Activated CD4-positive, alpha-beta T cell treated with anti-CD3 and anti-CD28 coated beads for 36 hours (primary cell): ENCODE results near the gene FAM20A. TPM values are rescaled to one million over a fixed set of nuclear protein-coding genes. Genes with fewer than 3 reads are reported as not detected.

Experiments used
- ATAC-seq: fragments of 200-7000 bp; cut with Tn5 transposase; one replicate; pipeline ENCODE4 v1.10.0; 2021; ENCODE audit warnings: mild to moderate bottlenecking, moderate library complexity
- CTCF ChIA-PET: fragments of 350-600 bp; sonication (Branson Sonifier 250); formaldehyde crosslinking; loops from one replicate; lab custom pipeline; 2021; ENCODE audit warnings: antibody characterized with exemption; lab: Charles Lee
- POLR2A ChIA-PET: fragments of 350-600 bp; sonication (Branson Sonifier 250); formaldehyde crosslinking; loops from one replicate; lab custom pipeline; 2021; ENCODE audit warnings: antibody characterized with exemption, inconsistent platforms; lab: Charles Lee
- DNase-seq: peaks from one replicate; pipeline ENCODE4 v3.0.0-alpha.2; 2020
- H3K27ac Mint-ChIP-seq: one replicate; pipeline ENCODE4 v1.8.0; 2021; ENCODE audit warnings: mixed read lengths
- H3K27me3 Mint-ChIP-seq: one replicate; pipeline ENCODE4 v1.8.0; 2021; ENCODE audit warnings: mixed read lengths
- H3K36me3 Mint-ChIP-seq: one replicate; pipeline ENCODE4 v1.8.0; 2021; ENCODE audit warnings: low read depth, mixed read lengths
- H3K4me1 Mint-ChIP-seq: one replicate; pipeline ENCODE4 v1.8.0; 2021; ENCODE audit warnings: mixed read lengths
- H3K4me3 Mint-ChIP-seq: one replicate; pipeline ENCODE4 v1.8.0; 2021; ENCODE audit warnings: mild to moderate bottlenecking, moderate library complexity, mixed read lengths
- H3K9me3 Mint-ChIP-seq: one replicate; pipeline ENCODE4 v1.8.0; 2021; ENCODE audit warnings: low read depth, mixed read lengths
- intact Hi-C, 2 experiments: fragments of 100-400 bp; cut with DNase I in 1 of 2; cut with micrococcal nuclease in 1 of 2; formaldehyde crosslinking; loops; one replicate each; pipeline versions ENCODE4 v1.14.2 to v1.15.1; 2022 to 2024; cut with DNase I, micrococcal nuclease
- total RNA-seq, 2 experiments: library from RNA; stranded (reverse); gene quantifications; one replicate each; pipeline ENCODE4 v1.2.3, GENCODE V29; 2021

Gene FAM20A
- total RNA-seq, 2 experiments from 2014 or later = not detected

DNA sequence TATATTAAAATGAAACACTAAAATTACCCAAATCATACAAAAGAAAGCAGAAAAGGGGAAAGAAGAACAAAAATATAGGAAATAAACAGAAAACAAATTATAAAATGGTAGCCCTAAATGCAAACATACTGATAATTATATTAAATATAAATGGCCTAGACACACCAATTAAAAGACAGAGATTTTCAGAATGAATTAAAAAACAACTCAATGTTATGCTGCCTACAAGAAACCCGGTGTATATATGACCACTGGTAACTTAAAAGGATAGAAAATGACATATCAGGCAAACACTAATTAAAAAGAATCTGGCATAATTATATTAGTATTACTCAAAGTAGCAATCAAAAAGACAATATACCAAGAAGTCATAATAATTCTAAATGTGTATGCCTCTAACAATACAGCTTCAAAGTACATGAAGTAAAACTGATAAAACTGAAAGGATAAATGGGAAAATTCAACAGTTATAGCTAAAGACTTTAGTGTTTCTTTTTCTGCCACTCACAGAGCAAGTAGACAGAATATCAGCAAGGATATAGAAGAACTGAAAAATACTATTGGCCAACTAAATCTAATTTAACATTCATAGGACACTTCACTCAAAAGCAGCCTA is 7.5 kb upstream of the FAM20A start:
- peaks cover 15% of the 10 kb centered on the region for H3K9me3 Mint-ChIP-seq
- H3K27me3 Mint-ChIP-seq = peaks cover 22% of the 10 kb centered on the region
- H3K27ac Mint-ChIP-seq = no peak overlapping the region
- no peaks in the 10 kb centered on the region for H3K36me3 Mint-ChIP-seq
- no peak for ATAC-seq
- no peaks in the 10 kb centered on the region for H3K4me1 Mint-ChIP-seq
- CTCF ChIA-PET = interaction anchor here (0.8 kb wide), 1 partner anchor 9 kb away, joined by 3 read pairs; no protein-coding TSS in a partner anchor
- H3K4me3 Mint-ChIP-seq = no peak overlapping the region
- intact Hi-C loops = no loop called here
- POLR2A ChIA-PET = no interaction called here
- DNase-seq = no peak

DNA sequence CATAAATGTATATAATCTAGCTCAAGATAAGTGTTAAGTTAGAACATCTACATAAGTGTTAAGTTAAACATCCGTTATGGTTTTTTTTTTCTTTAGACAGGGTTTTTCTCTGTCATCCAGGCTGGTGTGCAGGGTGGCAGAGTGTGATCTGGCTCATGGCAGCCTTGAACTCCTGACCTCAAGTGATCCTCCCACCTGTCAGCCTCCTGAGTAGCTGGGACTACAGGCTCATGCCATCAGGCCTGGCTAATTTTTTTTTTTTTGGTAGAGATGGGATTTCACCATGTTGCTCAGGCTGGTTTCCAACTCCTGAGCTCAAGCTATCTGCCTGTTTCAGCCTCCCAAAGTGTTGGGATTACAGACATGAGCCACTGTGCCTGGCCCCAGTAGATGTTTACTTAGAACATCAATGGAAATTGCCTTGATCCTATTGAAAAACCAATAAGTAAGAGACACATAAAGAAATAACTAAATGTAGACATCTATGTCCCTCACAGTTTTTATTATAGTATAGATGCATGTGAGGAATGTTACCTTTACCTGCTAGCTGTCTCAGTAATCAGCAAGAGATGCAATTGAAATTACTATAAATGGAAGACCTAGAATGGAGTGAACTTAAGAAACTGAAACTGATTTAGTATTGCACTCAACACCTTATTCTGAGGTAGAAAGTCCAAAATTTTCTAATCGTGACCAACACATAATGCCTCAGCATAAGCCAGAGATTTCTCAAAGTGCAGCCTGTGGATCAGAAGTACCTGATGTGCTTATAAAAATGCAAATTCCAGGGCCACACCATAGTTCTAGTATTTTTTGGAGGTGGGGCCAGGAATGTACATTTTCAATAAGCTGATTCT is 5.5 kb upstream of the FAM20A start:
- no peak for ATAC-seq
- peaks cover 15% of the 10 kb centered on the region for H3K9me3 Mint-ChIP-seq
- no peak for DNase-seq
- ChIA-PET CTCF (interaction anchor here (1.0 to 1.2 kb wide), 2 partner anchors 10 to 788 kb away, joined by 3 read pairs; no protein-coding TSS in a partner anchor), POLR2A (interaction anchor here (0.6 kb wide), 1 partner anchor 283 kb away, joined by 3 read pairs; no protein-coding TSS in a partner anchor)
- H3K4me3 Mint-ChIP-seq = no peak overlapping the region
- H3K27ac Mint-ChIP-seq = no peak overlapping the region
- H3K4me1 Mint-ChIP-seq = peaks cover 2% of the 10 kb centered on the region
- peaks cover 32% of the 10 kb centered on the region for H3K27me3 Mint-ChIP-seq
- intact Hi-C loops = no loop called here
- no peaks in the 10 kb centered on the region for H3K36me3 Mint-ChIP-seq

DNA sequence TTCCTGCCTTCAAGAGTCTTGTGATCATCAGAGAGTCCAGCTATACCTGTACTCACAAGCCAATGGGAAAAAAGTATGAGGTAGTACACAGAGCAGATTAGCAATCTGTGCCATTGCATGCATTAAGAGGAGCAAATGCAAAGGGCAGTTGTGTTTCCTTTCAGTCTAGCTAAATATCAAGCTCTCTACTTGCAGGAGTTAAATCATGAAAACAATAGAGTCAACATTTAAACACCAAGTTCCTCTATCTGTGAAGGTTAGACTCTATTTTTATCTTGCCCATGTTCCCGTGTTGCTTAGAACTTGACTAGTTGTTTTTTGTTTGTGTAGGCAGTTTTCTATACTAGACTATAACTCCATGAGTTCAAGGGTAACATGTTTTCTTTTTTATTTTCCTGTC is 4.7 kb upstream of the FAM20A start:
- DNase-seq (no peak), ATAC-seq (no peak)
- ChIA-PET CTCF (interaction anchor here (1.2 to 1.4 kb wide), 2 partner anchors 8 to 11 kb away, joined by 3 to 7 read pairs; no protein-coding TSS in a partner anchor), POLR2A (interaction anchor here (0.6 kb wide), 1 partner anchor 282 kb away, joined by 3 read pairs; no protein-coding TSS in a partner anchor)
- Mint-ChIP-seq H3K4me1 (peaks cover 4% of the 10 kb centered on the region), H3K9me3 (peaks cover 15% of the 10 kb centered on the region), H3K36me3 (no peaks in the 10 kb centered on the region), H3K27me3 (peaks cover 35% of the 10 kb centered on the region), H3K4me3 (no peak overlapping the region), H3K27ac (no peak overlapping the region)
- intact Hi-C loops = no loop called here

DNA sequence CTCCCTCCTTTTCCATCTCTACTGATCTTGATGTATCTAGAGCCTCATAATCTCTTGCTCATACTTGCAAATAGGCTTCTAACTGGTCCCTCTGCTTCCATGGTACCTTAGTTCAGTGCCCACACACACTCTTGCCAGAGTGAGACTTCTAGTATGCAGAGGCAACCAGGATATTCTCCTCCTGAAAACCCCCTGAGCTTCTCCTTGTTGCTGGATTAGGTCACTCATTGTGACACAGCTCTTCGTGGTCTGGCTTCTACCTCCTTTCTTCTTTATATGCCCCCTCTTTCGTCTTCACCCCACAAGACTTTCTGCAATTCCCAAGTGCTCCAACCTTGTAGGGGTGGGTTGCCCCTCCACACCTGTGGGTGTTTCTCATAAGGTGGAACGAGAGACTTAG is 2.5 kb upstream of the FAM20A start:
- H3K27me3 Mint-ChIP-seq = peaks cover 46% of the 10 kb centered on the region
- H3K9me3 Mint-ChIP-seq = peaks cover 6% of the 10 kb centered on the region
- intact Hi-C loops = no loop called here
- POLR2A ChIA-PET = no interaction called here
- no peak for ATAC-seq
- DNase-seq = no peak
- no peak overlapping the region for H3K27ac Mint-ChIP-seq
- H3K4me1 Mint-ChIP-seq = peaks cover 8% of the 10 kb centered on the region
- no peak overlapping the region for H3K4me3 Mint-ChIP-seq
- no peaks in the 10 kb centered on the region for H3K36me3 Mint-ChIP-seq
- CTCF ChIA-PET = no interaction called here

DNA sequence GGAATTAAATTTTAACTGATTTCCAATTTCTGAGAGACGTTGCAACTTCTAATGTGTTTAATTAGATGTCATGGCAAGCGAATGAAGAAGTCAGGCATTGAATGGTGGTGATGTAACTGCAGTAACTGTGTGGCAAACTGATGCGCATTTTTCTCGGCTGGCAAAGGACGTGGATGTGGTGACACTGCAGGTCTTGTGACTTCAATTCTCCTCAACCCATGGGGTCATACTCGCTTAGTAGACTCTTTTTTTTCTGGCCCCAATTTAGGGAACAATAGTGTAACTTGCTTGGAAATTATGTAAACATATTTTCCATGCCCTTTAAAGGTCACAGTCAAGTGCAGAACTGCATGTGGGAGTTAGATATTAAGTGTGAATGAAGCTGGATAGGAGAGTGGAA is 1.9 kb upstream of the FAM20A start:
- DNase-seq = no peak
- intact Hi-C loops = no loop called here
- H3K27ac Mint-ChIP-seq = no peak overlapping the region
- ATAC-seq = no peak
- peaks cover 8% of the 10 kb centered on the region for H3K4me1 Mint-ChIP-seq
- H3K36me3 Mint-ChIP-seq = no peaks in the 10 kb centered on the region
- ChIA-PET POLR2A (no interaction called here), CTCF (no interaction called here)
- peaks cover 5% of the 10 kb centered on the region for H3K9me3 Mint-ChIP-seq
- peaks cover 51% of the 10 kb centered on the region for H3K27me3 Mint-ChIP-seq
- no peak overlapping the region for H3K4me3 Mint-ChIP-seq

DNA sequence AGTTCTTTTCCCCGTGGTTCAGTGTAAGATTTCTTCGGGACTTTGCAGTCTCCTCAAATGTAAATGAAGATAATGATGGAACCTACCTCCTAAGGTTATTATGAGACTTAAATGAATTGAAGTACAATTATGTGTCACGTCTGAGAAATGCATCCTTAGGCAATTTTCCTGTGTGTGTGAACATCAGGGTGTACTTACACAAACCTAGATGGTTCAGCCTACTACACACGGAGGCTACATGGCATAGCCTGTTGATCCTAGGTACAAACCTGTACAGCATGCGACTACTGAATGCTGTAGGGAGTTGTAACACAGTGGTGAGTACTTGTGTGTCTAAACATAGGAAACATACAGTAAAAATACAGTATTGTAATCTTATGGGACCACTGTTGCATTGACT is 1.1 kb upstream of the FAM20A start:
- no peaks in the 10 kb centered on the region for H3K36me3 Mint-ChIP-seq
- ATAC-seq (no peak), DNase-seq (no peak)
- ChIA-PET CTCF (no interaction called here), POLR2A (no interaction called here)
- no peak overlapping the region for H3K27ac Mint-ChIP-seq
- intact Hi-C loops = no loop called here
- no peak overlapping the region for H3K4me3 Mint-ChIP-seq
- H3K27me3 Mint-ChIP-seq = peaks cover 53% of the 10 kb centered on the region
- H3K9me3 Mint-ChIP-seq = no peaks in the 10 kb centered on the region
- H3K4me1 Mint-ChIP-seq = peaks cover 8% of the 10 kb centered on the region

DNA sequence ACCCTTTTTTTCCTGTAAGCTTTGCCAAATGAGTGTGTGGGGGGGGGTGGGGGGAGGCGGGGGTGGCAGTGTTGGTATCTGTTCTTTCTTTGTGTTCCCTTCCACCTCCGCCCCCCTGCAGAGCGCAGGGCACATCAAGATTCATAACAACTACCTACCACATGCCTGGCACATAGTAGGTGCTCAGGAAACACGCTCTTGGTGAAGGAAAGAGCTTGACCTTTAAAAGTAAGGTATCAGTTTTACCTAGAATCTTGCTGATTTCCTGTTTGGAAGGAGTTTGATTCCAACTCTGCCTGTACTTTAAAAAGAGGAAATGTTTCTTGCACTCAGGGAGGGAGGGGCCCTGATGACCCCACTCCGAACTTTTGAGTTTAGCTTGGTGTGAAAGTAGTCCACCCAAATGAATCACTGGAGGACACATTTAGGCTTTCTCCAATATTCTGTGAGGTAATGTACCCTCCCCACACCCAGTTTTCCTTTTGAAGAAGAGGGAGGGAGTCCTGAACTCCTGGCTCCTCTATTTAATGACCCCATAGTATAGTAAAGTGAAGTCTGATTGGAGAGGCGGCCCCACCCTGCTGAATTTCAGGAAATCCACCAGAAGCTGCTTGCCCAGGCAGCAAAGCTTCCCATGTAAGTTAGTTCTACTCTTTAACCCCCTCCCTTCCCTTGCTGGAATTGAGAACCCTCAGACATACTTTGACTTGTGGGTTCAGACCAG is 560 bp upstream of the FAM20A start:
- ChIA-PET POLR2A (no interaction called here), CTCF (no interaction called here)
- no peak for ATAC-seq
- H3K36me3 Mint-ChIP-seq = no peaks in the 10 kb centered on the region
- no peaks in the 10 kb centered on the region for H3K9me3 Mint-ChIP-seq
- no peak overlapping the region for H3K4me3 Mint-ChIP-seq
- DNase-seq = no peak
- intact Hi-C loops = no loop called here
- peaks cover 8% of the 10 kb centered on the region for H3K4me1 Mint-ChIP-seq
- H3K27me3 Mint-ChIP-seq = peaks cover 58% of the 10 kb centered on the region
- H3K27ac Mint-ChIP-seq = no peak overlapping the region

DNA sequence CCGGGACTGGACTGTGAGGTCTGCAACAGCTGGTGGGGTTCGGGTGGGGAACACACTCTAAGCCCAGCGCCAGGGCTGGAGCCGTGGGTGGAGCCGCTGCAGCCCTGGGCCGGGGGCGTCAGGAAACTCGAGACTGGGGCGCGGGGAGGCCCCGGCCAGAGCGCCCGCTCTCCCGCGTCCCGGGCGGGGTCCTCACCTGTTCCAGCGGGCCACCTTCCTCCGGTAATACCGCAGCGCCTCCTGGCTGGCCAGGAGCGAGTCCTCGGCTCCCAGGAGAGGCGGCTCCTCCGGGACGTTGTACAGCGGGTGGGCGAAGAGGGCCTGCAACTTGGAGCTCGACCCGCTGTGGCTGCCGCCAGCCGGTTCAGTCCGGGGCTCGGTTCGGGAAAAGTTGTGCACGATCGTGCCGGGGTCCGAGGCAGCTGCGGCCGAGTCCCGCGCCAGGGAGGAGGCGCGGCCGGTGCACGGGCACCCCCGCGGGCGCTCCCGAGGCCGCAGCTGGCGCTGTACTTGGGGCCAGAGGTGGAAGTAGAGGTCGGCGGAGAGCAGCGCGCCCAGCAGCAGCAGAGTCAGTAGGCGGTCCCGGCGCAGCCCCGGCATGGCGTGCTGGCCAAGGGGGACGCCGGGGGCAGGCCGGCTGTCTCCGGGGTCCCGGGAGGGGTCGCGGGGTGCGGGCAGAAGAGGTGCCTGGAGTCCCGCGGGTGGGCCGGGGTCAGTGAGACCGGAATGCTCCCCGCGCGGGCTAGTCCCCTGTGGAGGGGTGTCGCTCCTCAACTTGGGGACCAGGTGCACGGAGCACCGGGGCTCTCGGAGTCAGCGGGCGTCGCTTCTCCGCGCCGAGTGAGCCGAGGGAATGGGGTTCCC is 868 bp downstream of the FAM20A start:
- H3K27me3 Mint-ChIP-seq = peaks cover 57% of the 10 kb centered on the region
- CTCF ChIA-PET = interaction anchor here (0.6 to 1.0 kb wide), 2 partner anchors 14 to 863 kb away, joined by 3 read pairs; no protein-coding TSS in a partner anchor
- H3K9me3 Mint-ChIP-seq = no peaks in the 10 kb centered on the region
- intact Hi-C loops = no loop called here
- peaks cover 15% of the 10 kb centered on the region for H3K4me1 Mint-ChIP-seq
- POLR2A ChIA-PET = no interaction called here
- ATAC-seq (peak; percentile 61), DNase-seq (peak; percentile 24)
- peak overlapping the region; percentile 34 for H3K4me3 Mint-ChIP-seq
- H3K27ac Mint-ChIP-seq = no peak overlapping the region
- no peaks in the 10 kb centered on the region for H3K36me3 Mint-ChIP-seq

DNA sequence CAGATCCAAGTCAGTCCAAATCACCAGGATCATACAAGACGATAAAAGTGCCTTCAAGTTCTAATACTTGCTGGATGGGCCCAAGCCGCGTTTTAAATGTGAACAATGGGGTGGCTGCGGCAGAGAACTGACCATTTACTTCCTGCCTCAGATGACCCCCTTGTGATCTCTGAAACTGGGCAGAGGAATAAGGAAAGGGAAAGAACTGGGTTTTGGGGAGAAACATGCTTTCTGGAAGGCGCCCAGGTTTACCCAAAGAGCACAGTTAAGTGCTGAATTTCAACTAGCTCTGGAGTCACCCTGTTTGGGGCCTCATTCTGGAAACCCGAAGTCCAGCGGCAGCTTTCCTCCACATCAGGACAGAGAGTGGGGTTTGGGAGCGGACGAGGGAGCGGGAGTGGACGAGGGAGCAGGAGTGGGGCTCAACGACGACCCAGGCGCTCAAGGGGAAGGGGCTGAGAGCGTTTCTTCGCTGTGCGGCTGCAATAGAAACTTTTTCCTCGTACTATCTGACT is 1.6 kb downstream of the FAM20A start:
- POLR2A ChIA-PET = no interaction called here
- Mint-ChIP-seq H3K4me1 (peaks cover 15% of the 10 kb centered on the region), H3K9me3 (no peaks in the 10 kb centered on the region), H3K27me3 (peaks cover 58% of the 10 kb centered on the region), H3K4me3 (peak overlapping the region; percentile 34), H3K36me3 (no peaks in the 10 kb centered on the region), H3K27ac (no peak overlapping the region)
- ATAC-seq = no peak
- no peak for DNase-seq
- CTCF ChIA-PET = interaction anchor here (0.6 to 1.0 kb wide), 2 partner anchors 15 to 864 kb away, joined by 3 read pairs; no protein-coding TSS in a partner anchor
- intact Hi-C loops = no loop called here

DNA sequence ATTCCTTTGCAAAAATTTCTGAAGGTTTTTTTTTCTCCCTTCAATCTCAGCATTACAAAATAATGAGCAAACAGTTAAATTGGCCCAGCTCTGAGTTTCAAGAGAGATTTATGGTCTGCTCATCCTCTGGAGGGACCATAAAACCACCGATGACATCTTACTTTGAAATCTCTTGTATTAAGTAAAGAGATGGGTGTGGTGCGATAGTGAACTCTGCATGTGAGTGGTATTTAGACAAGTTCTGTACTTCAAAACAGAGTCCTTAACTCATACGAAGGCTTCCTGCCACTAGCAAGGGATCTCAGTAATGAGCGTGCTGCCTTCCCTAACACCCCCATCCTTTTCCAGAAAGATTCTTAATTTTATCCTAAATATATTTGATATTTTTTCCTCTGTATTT is 2.1 kb downstream of the FAM20A start:
- peaks cover 15% of the 10 kb centered on the region for H3K4me1 Mint-ChIP-seq
- H3K9me3 Mint-ChIP-seq = no peaks in the 10 kb centered on the region
- peaks cover 59% of the 10 kb centered on the region for H3K27me3 Mint-ChIP-seq
- DNase-seq (no peak), ATAC-seq (no peak)
- no peaks in the 10 kb centered on the region for H3K36me3 Mint-ChIP-seq
- CTCF ChIA-PET = no interaction called here
- no peak overlapping the region for H3K4me3 Mint-ChIP-seq
- no peak overlapping the region for H3K27ac Mint-ChIP-seq
- POLR2A ChIA-PET = no interaction called here
- intact Hi-C loops = no loop called here
